K562 (cell line): ENCODE measurements around the gene DOP1A. TPM values are rescaled to one million over a fixed set of nuclear protein-coding genes. Genes with fewer than 3 reads are reported as not detected.

Experiments used
- ATAC-seq: fragments of 200-7000 bp; cut with Tn5 transposase; 3 replicates; pipeline ENCODE4 v1.9.1; 2020; ENCODE audit warnings: moderate library complexity
- BruUV-seq: library from RNA; stranded (reverse); fragments of 400-500 nt; replicated peaks from 2 replicates; lab custom pipeline; 2021; lab: Mats Ljungman, UMichigan
- CTCF ChIA-PET: fragments of 300-600 bp; formaldehyde crosslinking; extraction: SDS; loops from one replicate; lab custom pipeline; 2021; ENCODE audit warnings: low intra/inter-chr PET ratio; lab: Yijun Ruan, JAX
- POLR2A ChIA-PET: fragments of 300-600, 350-650 bp; sonication (Branson Sonifier 250); formaldehyde crosslinking; extraction: SDS; loops from one replicate; lab custom pipeline; 2021; ENCODE audit warnings: antibody characterized with exemption, inconsistent platforms; lab: Yijun Ruan, JAX
- DNase-seq, 4 experiments: peaks; one replicate each; pipeline versions ENCODE4 v3.0.0 to v3.0.0-alpha.2; 2011 to 2018; ENCODE audit warnings: low spot score in 3 of 4, mixed read lengths in 3 of 4; ENCODE audit errors: extremely low read depth in 1 of 4
- FAIRE-seq: peaks from 2 replicates; lab custom pipeline; 2011; peaks lifted over from hg19 to GRCh38; lab: Jason Lieb, UNC
- H2AFZ ChIP-seq: 2 replicates; pipeline ENCODE4 v1.6.0; 2011; ENCODE audit warnings: low read depth, low read length, control low read depth, inconsistent platforms
- H3K27ac ChIP-seq: fragments of 200-600 bp; 3 replicates; pipeline ENCODE4 v1.8.0; 2011; ENCODE audit warnings: low read depth, mild to moderate bottlenecking, control low read depth, inconsistent platforms, low read length, moderate library complexity, mixed read lengths; ENCODE audit errors: extremely low read depth
- H3K27me3 ChIP-seq, 2 experiments: fragments of 300-600 bp in 1 of 2; 2 replicates in 1 of 2; 3 replicates in 1 of 2; pipeline versions ENCODE4 v1.6.0 to v1.8.0; 2011; ENCODE audit warnings: inconsistent platforms in 2 of 2, low read length in 2 of 2, mild to moderate bottlenecking in 1 of 2, mixed read lengths in 1 of 2, moderate library complexity in 1 of 2; ENCODE audit not compliant: control insufficient read depth in 2 of 2, insufficient read depth in 2 of 2
- H3K36me3 ChIP-seq: fragments of 300-600 bp; 3 replicates; pipeline ENCODE4 v1.8.0; 2011; ENCODE audit warnings: mild to moderate bottlenecking, low read length, inconsistent platforms; ENCODE audit not compliant: control insufficient read depth, insufficient read depth
- H3K4me1 ChIP-seq, 2 experiments: fragments of 200-600 bp in 1 of 2; replicated peaks in 1 of 2; 2 replicates in 1 of 2; 3 replicates in 1 of 2; pipeline versions ENCODE4 v1.5.1 to v1.8.0; 2011; ENCODE audit warnings: inconsistent platforms in 2 of 2, low read length in 2 of 2, mild to moderate bottlenecking in 1 of 2, mixed read lengths in 1 of 2, moderate library complexity in 1 of 2; ENCODE audit not compliant: control insufficient read depth in 2 of 2, insufficient read depth in 2 of 2
- H3K4me2 ChIP-seq: 2 replicates; pipeline ENCODE4 v1.6.1; 2011; ENCODE audit warnings: low read length, control low read depth, inconsistent platforms, mixed read lengths; ENCODE audit not compliant: insufficient read depth
- H3K4me3 ChIP-seq: fragments of 200-600 bp; sonication (generic), shearing (Covaris generic); 2 replicates; pipeline ENCODE4 v1.5.1; 2016; ENCODE audit warnings: control low read depth, inconsistent platforms
- H3K79me2 ChIP-seq: fragments of 200-600 bp; 3 replicates; pipeline ENCODE4 v1.8.0; 2011; ENCODE audit warnings: low read length, inconsistent platforms; ENCODE audit not compliant: control insufficient read depth, insufficient read depth
- H3K9ac ChIP-seq, 2 experiments: 2 replicates each; pipeline versions ENCODE4 v1.6.0 to v1.6.1; 2011; ENCODE audit warnings: low read depth in 2 of 2, low read length in 2 of 2, control low read depth in 1 of 2, inconsistent platforms in 1 of 2, mild to moderate bottlenecking in 1 of 2, mixed read lengths in 1 of 2; ENCODE audit not compliant: insufficient read depth in 1 of 2
- H3K9me1 ChIP-seq: one replicate; pipeline ENCODE4 v1.6.0; 2011; ENCODE audit warnings: inconsistent platforms, mild to moderate bottlenecking, low read length, moderate library complexity; ENCODE audit not compliant: control insufficient read depth, insufficient read depth
- H3K9me3 ChIP-seq: replicated peaks from 2 replicates; pipeline ENCODE4 v1.5.1; 2011; ENCODE audit warnings: low read depth, low read length, inconsistent platforms; ENCODE audit not compliant: control insufficient read depth, insufficient read depth
- H4K20me1 ChIP-seq: replicated peaks from 2 replicates; pipeline ENCODE4 v1.6.1; 2011; ENCODE audit warnings: low read length, inconsistent platforms, mixed read lengths; ENCODE audit not compliant: control insufficient read depth, insufficient read depth
- ETV1 ChIP-seq: fragments of 450-650 bp; conservative IDR thresholded peaks from 2 replicates; pipeline ENCODE4 v1.6.1; 2016; ENCODE audit warnings: missing genetic modification characterization, control low read depth, low read depth, missing compliant biosample characterization
- HMG20B ChIP-seq: fragments of 250-450 bp; sonication (Bioruptor Pico); IDR thresholded peaks from 2 replicates; pipeline ENCODE4 v1.5.0; 2021; ENCODE audit warnings: mild to moderate bottlenecking
- KDM1A ChIP-seq, 2 experiments: fragments of 450-650 bp; IDR thresholded peaks; 2 replicates each; pipeline ENCODE4 v1.6.1; 2016; ENCODE audit warnings: mild to moderate bottlenecking in 2 of 2
- POLR2AphosphoS2 ChIP-seq: IDR thresholded peaks from 2 replicates; pipeline ENCODE4 v1.6.1; 2012; ENCODE audit warnings: low read length, improper control_type of control experiment
- RBM25 ChIP-seq: fragments of 200-400 bp; formaldehyde crosslinking; IDR thresholded peaks from 2 replicates; pipeline ENCODE4 v1.6.1; 2018; ENCODE audit warnings: low read length, low read depth, moderate library complexity; ENCODE audit not compliant: severe bottlenecking
- SETDB1 ChIP-seq: IDR thresholded peaks from one replicate; pipeline ENCODE4 v1.6.1; 2012; ENCODE audit warnings: low read length, control low read depth, inconsistent platforms
- ZNF316 ChIP-seq: fragments of 450-650 bp; IDR thresholded peaks from 2 replicates; pipeline ENCODE4 v1.6.1; 2016
- WGBS: fragments of 100-300 bp; shearing (Covaris generic); methylation state at CpG from one replicate; pipeline ENCODE4 v1.1.6; 2016; ENCODE audit warnings: low coverage, mixed read lengths; ENCODE audit not compliant: insufficient coverage; ENCODE audit errors: missing lambda C conversion rate; 5-methylcytosine and 5-hydroxymethylcytosine counted together
- in situ Hi-C: fragments of 300-500 bp; cut with MboI; formaldehyde crosslinking; loops from 4 replicates; pipeline ENCODE4 v1.15.0; 2018; ENCODE audit warnings: inconsistent platforms, mixed read lengths
- intact Hi-C: fragments of 100-400 bp; cut with micrococcal nuclease; formaldehyde crosslinking; loops from 2 replicates; pipeline ENCODE4 v1.14.2; 2022
- polyA plus RNA-seq, 8 experiments: library from polyadenylated mRNA; depleted of rRNA in 4 of 8; stranded (reverse) in 5 of 8; unstranded in 3 of 8; fragments of >200 nt; fragmentation: Nextera tagmentation in 2 of 8; fragmentation: Illumina TruSeq in 1 of 8; extraction: Ambion mirVana in 2 of 8; extraction: Trizol in 1 of 8; gene quantifications; 2 replicates each; pipeline versions ENCODE4 v1.2.1 to v1.2.3, GENCODE V29; 2011 to 2014; ENCODE audit warnings: inconsistent platforms in 1 of 8, missing spikeins in 1 of 8
- total RNA-seq, 7 experiments: library from RNA; depleted of rRNA in 6 of 7; stranded (reverse); fragments of >200 nt in 6 of 7; fragmentation: Illumina TruSeq in 2 of 7; extraction: Trizol in 2 of 7; gene quantifications; 2 replicates each; pipeline versions ENCODE4 v1.2.1 to v1.2.3, GENCODE V29; 2011 to 2021; ENCODE audit warnings: low replicate concordance in 1 of 7
- TF ChIP-seq, protein P1 (sequence below): fragments of 450-650 bp; IDR thresholded peaks from 2 replicates; pipeline ENCODE4 v1.6.1; 2018; ENCODE audit warnings: mild to moderate bottlenecking, low read depth; ENCODE audit not compliant: partially characterized antibody
- TF ChIP-seq, protein P2 (sequence below): fragments of 450-650 bp; conservative IDR thresholded peaks from 2 replicates; pipeline ENCODE4 v1.6.1; 2016; ENCODE audit warnings: missing genetic modification characterization, low read depth, mild to moderate bottlenecking, control low read depth, missing compliant biosample characterization
- TF ChIP-seq, protein P3 (sequence below): fragments of 450-650 bp; IDR thresholded peaks from 2 replicates; pipeline ENCODE4 v1.6.1; 2016; ENCODE audit warnings: low read depth, mild to moderate bottlenecking, moderate library complexity
- TF ChIP-seq, protein P4 (sequence below): sonication (generic); formaldehyde crosslinking; IDR thresholded peaks from 2 replicates; pipeline ENCODE4 v1.8.1; 2023; ENCODE audit warnings: mild to moderate bottlenecking, missing genetic modification reagents

DOP1A gene
- total and polyA plus RNA-seq, 9 of the 15 experiments (the other 6 are each of a cell fraction or from before 2014, with no cell fraction given), result 0.75 to 10.5 (median 4.4) TPM

DNA sequence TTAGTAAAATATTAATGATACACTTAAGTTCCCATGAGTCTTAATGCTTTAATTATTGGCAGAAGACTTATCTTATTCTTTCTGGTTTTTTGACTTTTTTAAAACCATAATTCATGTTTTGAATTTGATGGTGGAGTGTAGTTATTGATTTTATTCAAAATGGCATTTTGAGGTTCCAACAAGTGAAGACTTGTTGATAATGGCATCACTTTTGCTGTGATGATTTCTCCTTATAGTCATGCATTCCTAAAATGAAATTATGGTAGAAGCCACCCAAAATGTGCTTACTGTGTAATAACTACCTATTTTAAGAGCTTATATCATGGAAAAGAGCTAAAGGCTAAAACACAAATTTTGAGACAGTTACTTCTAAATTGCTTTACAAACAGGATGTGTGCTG, 2.2 kb downstream of the DOP1A start:
- POLR2A ChIA-PET, result no interaction called here

DNA sequence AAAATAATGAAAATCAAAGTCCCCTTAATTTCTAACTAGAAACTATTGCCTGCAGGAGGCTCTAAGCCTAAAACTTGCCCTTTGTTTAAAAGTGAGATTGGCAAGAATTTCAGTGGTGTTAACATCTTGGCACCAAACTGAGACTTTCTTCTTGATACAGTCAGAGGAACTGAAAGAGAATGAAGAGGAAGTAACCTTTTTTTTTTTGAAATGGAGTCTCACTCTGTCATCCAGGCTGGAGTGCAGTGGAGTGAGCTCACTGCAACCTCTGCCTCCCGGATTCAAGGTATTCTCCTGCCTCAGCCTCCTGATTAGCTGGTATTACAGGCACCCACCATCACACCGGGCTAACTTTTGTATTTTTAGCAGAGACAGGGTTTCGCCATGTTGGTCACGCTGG, 3.6 kb downstream of the DOP1A start:
- H3K9me3 ChIP-seq, result no peaks in the 10 kb centered on the region
- peaks cover 5% of the 10 kb centered on the region; the same call in 1 of the 3 replicates for H3K79me2 ChIP-seq
- ChIA-PET CTCF (no interaction called here), POLR2A (no interaction called here)
- H3K4me1 ChIP-seq, result peaks cover 11 to 12% of the 10 kb centered on the region in 2 experiments; a peak in 2 of 5 replicates
- in situ Hi-C loops, result loop anchor here (25.0 kb wide), 1 partner anchor 484 kb away; no protein-coding TSS in a partner anchor
- no TSS peak for BruUV-seq
- no peaks in the 10 kb centered on the region for H3K27me3 ChIP-seq
- H2AFZ ChIP-seq, result no peak overlapping the region
- H4K20me1 ChIP-seq, result no peaks in the 10 kb centered on the region
- intact Hi-C loops, result no loop called here
- H3K4me3 ChIP-seq, result no peak overlapping the region
- no peak for DNase-seq
- no peak overlapping the region for H3K9ac ChIP-seq
- WGBS, result 71% methylated on average over 3 of the region's 4 CpGs
- H3K27ac ChIP-seq, result no peak overlapping the region
- no peak for FAIRE-seq
- no peaks in the 10 kb centered on the region for H3K36me3 ChIP-seq
- no peak overlapping the region for H3K4me2 ChIP-seq
- no peak for ATAC-seq
- no peaks in the 10 kb centered on the region for H3K9me1 ChIP-seq
- TF ChIP-seq, protein P1, sequence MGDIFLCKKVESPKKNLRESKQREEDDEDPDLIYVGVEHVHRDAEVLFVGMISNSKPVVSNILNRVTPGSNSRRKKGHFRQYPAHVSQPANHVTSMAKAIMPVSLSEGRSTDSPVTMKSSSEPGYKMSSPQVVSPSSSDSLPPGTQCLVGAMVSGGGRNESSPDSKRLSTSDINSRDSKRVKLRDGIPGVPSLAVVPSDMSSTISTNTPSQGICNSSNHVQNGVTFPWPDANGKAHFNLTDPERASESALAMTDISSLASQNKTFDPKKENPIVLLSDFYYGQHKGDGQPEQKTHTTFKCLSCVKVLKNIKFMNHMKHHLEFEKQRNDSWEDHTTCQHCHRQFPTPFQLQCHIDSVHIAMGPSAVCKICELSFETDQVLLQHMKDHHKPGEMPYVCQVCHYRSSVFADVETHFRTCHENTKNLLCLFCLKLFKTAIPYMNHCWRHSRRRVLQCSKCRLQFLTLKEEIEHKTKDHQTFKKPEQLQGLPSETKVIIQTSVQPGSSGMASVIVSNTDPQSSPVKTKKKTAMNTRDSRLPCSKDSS, result no peak
- TF ChIP-seq RBM25 (no peak), POLR2AphosphoS2 (no peak), KDM1A (IDR thresholded peaks at IDR 0.05) (no peak), SETDB1 (no peak), HMG20B (CRISPR knock-in tag) (no peak), ETV1 (tag) (no peak)
- TF ChIP-seq, protein P2, sequence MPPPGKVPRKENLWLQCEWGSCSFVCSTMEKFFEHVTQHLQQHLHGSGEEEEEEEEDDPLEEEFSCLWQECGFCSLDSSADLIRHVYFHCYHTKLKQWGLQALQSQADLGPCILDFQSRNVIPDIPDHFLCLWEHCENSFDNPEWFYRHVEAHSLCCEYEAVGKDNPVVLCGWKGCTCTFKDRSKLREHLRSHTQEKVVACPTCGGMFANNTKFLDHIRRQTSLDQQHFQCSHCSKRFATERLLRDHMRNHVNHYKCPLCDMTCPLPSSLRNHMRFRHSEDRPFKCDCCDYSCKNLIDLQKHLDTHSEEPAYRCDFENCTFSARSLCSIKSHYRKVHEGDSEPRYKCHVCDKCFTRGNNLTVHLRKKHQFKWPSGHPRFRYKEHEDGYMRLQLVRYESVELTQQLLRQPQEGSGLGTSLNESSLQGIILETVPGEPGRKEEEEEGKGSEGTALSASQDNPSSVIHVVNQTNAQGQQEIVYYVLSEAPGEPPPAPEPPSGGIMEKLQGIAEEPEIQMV, result no peak
- TF ChIP-seq, protein P3, sequence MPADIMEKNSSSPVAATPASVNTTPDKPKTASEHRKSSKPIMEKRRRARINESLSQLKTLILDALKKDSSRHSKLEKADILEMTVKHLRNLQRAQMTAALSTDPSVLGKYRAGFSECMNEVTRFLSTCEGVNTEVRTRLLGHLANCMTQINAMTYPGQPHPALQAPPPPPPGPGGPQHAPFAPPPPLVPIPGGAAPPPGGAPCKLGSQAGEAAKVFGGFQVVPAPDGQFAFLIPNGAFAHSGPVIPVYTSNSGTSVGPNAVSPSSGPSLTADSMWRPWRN, result no peak

More for the DNA sequence above, 2.2 kb downstream of the DOP1A start:
- CTCF ChIA-PET, result interaction anchor here (3.8 kb wide), 1 partner anchor 146 kb away, joined by 37 read pairs; no protein-coding TSS in a partner anchor
- in situ Hi-C loops (loop anchor here (5.0 to 25.0 kb wide), 3 partner anchors 153 to 482 kb away; no protein-coding TSS in a partner anchor), intact Hi-C loops (loop anchor here (2.0 to 10.0 kb wide), 2 partner anchors 123 to 345 kb away; partner anchors contain the start of genes PGM3 and RWDD2A)
- H3K4me1 ChIP-seq, result peaks cover 15 to 17% of the 10 kb centered on the region in 2 experiments; a peak in 3 of 5 replicates
- no peaks in the 10 kb centered on the region for H3K36me3 ChIP-seq
- BruUV-seq, result no TSS peak
- TF ChIP-seq ZNF316, result peak; percentile 27; the same call in 1 of the 2 replicates
- TF ChIP-seq, protein P4, sequence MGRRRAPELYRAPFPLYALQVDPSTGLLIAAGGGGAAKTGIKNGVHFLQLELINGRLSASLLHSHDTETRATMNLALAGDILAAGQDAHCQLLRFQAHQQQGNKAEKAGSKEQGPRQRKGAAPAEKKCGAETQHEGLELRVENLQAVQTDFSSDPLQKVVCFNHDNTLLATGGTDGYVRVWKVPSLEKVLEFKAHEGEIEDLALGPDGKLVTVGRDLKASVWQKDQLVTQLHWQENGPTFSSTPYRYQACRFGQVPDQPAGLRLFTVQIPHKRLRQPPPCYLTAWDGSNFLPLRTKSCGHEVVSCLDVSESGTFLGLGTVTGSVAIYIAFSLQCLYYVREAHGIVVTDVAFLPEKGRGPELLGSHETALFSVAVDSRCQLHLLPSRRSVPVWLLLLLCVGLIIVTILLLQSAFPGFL (CRISPR knock-in tag), result no peak
- peaks cover 15% of the 10 kb centered on the region for H3K79me2 ChIP-seq
- no peaks in the 10 kb centered on the region for H4K20me1 ChIP-seq
- H3K4me2 ChIP-seq, result no peak overlapping the region
- no peaks in the 10 kb centered on the region for H3K9me3 ChIP-seq
- no peak overlapping the region for H2AFZ ChIP-seq
- ATAC-seq (no peak), DNase-seq (no peak), FAIRE-seq (no peak)
- H3K9me1 ChIP-seq, result no peaks in the 10 kb centered on the region
- no peaks in the 10 kb centered on the region for H3K27me3 ChIP-seq
- H3K27ac ChIP-seq, result no peak overlapping the region
- no peak overlapping the region for H3K4me3 ChIP-seq
- H3K9ac ChIP-seq, result no peak overlapping the region
